GM19351 (cell line): ENCODE data around the gene SIGLEC14.

Experiments used
- ATAC-seq: cut with Tn5 transposase; IDR thresholded peaks from one replicate; pipeline ENCODE4 v1.9.1; 2021; ENCODE audit warnings: mild to moderate bottlenecking, moderate library complexity; ENCODE audit not compliant: unreplicated experiment

The SIGLEC14 gene

DNA sequence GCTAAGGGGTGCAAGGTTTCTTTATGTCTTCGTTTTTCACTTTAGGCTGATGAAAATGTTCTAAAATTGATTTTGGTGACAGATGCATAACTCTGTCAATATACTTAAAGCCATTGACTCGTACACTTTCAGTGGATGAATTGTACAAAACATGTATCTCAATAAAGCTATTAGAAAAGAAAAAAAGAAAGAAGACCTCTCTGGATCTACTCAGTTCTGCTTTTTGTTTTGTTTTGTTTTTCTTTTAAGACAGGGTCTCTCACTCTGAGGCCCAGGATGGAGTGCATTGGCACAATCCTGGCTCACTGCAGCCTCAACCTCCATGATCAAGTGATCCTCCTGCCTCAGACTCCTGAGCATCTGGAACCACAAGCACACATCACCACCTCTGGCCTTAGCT is 19.9 kb downstream of the SIGLEC14 start:
- ATAC-seq = no peak

DNA sequence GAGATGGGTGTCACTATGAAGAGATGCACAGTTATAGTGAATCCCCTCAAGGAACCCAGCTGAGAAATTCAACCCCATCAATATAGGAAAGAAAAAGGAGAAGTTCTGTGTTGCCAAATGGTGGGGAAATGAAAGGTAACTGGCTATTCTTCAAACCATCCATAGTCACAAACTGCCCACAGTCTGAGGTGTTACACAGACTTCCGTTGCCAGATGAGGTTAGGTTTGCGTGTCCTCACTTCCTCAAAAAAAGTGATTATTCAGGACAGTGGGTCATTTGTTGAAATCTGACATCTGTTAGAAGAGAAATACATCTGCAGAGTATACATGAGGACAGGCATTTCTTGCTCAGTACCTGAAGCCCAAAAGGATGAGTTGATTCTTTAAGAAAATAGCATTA is 25.4 kb downstream of the SIGLEC14 start:
- no peak for ATAC-seq

GRCh38 chr19:51615991-51616390 is 30.6 kb downstream of the SIGLEC14 start:
- ATAC-seq = no peak

GRCh38 chr19:51614789-51615188 is 31.8 kb downstream of the SIGLEC14 start:
- no peak for ATAC-seq

- ATAC-seq = no peak
These were observed 36.0 kb downstream of the SIGLEC14 start for GRCh38 chr19:51610576-51610975.

GRCh38 chr19:51607920-51608562 is 38.6 kb downstream of the SIGLEC14 start:
- ATAC-seq = no peak

DNA sequence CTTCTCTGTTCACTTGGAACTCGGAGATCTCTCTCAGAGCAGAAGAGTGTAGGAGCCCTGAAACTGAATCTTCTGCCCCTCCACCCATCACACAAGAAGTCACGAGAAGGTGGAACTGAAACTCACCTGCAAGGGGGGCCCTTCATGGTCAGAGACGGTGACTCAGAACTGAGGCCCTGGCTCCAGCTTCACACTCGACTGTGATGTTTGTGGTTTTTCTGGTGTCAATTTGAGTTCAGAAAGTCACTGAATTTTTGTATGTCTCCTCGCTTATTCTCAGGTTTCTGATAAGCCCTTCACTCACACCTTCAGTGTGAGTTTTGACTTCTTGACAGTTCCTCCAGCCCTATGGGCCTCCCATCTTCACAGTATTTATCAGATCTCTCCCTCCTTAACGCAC is 39.5 kb downstream of the SIGLEC14 start:
- peak; percentile 93 for ATAC-seq

DNA sequence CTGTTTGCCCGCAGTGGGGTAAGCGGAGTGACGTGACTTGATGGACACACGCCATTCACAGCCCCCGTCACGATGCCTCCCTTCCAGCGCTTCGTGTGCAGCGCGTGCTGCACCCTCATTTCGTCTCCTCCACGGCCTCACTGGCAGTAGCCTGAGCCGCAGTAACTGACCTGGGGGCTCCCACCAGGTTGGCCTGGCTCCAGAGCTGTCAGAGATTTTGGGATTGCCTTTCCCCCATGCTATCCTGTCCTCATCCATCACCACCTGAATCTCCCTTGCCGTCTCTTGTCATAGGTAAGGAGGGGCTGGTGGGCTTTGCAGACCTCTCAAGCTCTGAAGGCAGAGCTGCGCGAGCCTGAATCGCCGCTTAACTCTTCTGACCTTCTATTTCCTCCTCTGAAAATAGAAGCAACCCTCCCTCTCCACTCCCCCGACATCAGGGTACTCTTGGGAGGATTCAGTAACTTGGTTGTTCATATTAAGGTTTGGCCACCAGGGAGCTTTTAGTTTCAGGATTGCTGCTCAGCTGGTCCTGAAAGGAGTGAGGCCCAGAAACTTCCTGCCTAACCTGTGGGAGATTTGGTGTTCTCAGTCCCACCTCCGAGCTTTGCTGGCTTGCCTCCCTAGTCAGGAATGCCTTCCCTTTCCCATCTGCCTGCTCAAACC is 44.3 kb downstream of the SIGLEC14 start:
- ATAC-seq = no peak

- no peak for ATAC-seq
These were observed 45.6 kb downstream of the SIGLEC14 start for GRCh38 chr19:51600940-51601580.

DNA sequence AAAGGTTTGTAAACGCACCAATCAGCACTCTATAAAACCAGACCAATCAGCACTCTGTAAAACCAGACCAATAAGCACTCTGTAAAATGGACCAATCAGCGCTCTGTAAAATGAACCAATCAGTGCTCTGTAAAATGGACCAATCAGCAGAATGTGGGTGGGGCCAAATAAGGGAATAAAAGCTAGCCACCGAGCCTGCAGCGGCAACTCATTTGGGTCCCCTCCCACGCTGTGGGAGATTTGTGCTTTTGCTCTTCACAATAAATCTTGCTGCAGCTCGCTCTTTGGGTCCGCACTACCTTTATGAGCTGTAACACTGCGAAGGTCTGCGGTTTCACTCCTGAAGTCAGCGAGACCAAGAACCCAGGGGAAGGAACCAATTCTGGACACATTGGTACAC is 47.5 kb downstream of the SIGLEC14 start:
- ATAC-seq = no peak

DNA sequence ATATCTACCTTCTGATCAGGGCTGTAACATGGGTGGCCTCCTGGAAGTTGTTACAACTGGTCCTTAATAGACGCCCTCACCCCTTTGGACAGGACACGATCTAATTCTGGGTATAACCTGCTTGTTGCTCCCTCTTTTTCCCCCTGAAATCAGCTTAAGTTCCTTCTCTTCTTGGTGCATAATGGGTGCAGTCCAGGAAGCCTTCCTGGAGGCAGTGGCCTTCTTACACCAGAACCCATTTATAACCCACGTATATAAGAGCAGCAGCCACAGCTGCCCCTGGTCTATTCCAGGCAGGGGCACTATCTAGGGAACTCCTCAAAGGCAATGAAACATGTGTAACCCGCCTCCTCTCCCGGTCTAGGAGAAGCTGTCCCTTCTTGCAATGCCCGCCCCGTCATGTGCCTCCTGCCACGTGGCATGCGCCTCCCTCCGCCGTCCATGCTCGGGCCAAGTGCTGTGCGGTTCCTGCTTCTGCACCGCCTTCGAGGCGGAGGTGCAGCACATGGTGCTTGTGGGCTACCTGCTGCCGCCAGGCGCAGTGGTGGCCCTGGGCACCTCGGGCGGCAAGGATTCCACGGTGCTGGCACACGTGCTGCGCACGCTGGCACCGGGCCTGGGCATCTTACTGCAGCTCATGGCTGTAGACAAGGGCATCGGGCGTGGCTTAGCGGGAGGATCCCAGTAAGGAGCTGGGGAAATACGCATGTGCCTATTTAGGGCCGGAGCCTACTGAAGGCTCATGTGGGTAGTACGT is 48.3 kb downstream of the SIGLEC14 start:
- no peak for ATAC-seq

GRCh38 chr19:51595190-51596175 is 51.1 kb downstream of the SIGLEC14 start:
- ATAC-seq = no peak

- ATAC-seq = peak; percentile 8
These were observed 51.9 kb downstream of the SIGLEC14 start for GRCh38 chr19:51594774-51595109.

DNA sequence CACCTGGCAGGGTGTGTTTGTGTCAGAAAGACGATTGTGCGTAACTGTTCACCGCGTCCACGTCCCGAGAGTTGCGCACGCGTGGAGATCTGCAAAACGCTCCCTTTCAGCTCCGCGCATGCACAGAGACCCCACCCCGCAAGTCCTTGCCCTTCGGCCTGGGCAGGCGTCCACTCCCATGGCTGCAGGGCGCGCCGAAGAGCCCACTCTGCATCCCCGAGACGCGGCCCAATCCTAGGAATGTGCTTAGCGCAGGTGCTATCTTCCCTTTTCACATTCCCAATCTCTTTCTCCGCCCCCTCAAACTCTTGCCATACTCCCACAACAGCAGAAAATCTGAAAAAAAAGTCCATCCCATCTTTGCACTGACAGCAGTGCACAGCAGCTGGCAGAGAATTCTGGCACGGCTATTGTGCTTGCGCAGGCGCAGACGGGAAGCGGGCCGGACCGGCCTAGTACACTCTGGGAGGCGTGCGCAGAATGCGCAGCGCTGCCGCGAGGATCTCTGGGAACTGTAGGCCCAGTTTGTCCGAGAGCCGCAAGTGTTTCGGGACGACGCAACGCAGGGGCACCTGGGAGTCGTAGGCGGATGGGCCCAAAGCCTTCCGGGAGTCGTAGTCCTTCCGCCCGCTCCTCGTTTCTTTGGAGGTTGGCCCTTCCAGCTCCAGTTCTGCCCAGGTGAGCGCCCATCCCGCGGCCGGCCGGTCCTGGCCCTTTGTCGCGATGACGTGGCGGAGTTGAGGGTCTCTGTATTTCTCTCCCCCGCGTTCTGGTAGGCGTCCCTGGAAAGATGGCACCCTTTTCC is 52.5 kb downstream of the SIGLEC14 start:
- ATAC-seq = peak; percentile 97

DNA sequence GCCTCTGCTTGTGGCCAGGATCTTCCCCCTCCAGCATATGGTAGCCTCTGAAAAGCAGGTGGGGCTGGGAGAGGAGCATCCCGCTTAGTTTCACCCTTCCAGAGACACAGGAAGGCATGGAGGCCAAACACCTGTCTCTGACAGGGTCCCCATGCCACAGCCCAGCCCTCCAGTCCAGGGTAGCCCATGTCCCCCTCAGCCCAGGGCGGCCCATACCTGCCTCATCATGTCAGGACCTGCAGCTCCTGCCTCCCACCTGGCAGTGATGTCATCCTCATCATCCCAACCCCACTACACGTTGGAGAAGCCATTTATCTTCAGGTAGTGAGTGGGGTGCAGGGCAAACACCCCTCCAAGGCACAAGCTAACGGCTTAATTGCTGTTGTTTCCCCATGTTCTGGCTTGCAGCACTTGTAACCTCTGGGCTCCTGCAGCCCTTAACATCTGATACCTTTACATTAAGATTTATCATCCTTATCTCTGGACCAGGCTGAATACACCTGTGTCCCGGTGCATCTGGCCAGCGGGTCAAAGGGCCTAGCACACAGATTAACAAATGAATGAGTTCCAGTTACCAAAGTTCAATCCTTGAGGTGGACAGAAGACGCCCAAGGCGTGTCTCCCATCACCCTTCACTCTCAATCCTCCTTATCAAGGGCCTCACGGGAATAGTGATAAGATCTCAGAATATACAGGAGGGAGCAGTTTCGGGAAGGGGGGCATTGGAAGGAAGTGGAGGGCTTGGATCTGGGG is 53.3 kb downstream of the SIGLEC14 start:
- no peak for ATAC-seq
